Activated CD4-positive, alpha-beta T cell treated with anti-CD3 and anti-CD28 coated beads for 4 hours (primary cell): ENCODE measurements around the gene ZNF853.
"Not testable (repeated sequence)": the region's sequence is repeated elsewhere in the genome, so short reads cannot be mapped to it uniquely, and the experiment has no call there.

ENCODE experiments used
- DNase-seq, 2 donors: peaks; one replicate each; pipeline ENCODE4 v3.0.0-alpha.2; 2020

ZNF853 gene

DNA sequence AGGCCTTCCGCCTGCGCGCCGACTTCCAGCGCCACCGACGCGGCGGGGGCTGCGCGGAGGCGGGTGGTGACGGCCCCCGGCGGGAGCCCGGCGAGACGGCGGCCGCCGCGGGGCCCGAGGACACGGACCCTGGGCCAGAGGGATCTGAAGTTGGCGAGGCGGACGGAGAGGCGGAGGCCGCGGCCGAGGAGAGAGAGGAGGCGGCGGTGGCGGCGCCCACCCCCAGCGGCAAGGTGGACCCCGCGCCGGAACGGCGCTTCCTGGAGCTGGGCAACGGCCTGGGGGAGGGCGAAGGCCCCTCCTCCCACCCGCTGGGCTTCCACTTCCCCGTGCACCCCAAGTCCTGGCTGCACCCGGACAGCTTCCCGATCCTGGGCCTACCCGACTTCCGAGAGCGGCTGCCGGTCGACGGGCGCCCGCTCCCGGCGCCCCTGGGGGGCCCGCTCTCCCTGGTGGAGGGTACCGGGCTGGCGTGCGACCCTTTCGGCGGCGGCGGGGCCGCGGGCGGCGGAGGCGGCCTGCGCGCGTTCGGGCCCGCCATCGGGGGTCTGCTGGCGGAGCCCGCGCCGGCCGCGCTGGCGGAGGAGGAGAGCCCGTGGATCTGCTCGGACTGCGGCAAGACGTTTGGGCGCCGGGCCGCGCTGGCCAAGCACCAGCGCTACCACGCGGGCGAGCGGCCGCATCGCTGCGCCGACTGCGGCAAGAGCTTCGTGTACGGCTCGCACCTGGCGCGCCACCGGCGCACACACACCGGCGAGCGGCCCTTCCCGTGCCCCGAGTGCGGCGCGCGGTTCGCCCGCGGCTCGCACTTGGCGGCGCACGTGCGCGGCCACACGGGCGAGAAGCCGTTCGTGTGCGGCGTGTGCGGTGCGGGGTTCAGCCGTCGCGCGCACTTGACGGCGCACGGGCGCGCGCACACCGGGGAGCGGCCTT lies 37.9 kb downstream of the ZNF853 start:
- DNase-seq: no peak

DNA sequence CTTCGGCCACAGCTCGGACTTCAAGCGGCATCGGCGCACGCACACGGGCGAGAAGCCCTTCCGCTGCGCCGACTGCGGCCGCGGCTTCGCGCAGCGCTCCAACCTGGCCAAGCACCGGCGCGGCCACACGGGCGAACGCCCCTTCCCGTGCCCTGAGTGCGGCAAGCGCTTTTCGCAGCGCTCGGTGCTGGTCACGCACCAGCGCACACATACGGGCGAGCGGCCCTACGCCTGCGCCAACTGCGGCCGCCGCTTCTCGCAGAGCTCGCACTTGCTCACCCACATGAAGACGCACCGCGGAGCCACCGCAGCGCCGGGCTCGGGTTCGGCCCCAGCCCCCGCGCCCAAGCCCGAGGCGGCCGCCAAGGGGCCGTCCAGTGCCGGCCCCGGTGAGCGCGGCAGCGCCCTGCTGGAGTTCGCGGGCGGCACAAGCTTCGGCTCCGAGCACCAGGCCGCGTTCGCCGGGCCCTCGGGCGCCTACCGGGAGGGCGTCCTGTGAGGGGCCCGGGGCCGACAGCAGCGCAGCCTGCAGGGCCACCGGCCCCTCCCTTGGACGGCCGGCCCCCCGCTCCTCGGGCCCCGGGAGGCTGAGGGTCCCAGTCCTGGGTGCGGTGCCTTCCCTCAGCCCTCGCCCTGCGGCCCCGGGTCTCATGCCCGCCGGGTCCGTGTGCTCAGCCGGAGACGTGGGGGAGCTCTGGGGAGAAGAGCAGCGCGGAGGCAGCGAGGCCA lies 38.9 kb downstream of the ZNF853 start:
- DNase-seq: no peak

DNA sequence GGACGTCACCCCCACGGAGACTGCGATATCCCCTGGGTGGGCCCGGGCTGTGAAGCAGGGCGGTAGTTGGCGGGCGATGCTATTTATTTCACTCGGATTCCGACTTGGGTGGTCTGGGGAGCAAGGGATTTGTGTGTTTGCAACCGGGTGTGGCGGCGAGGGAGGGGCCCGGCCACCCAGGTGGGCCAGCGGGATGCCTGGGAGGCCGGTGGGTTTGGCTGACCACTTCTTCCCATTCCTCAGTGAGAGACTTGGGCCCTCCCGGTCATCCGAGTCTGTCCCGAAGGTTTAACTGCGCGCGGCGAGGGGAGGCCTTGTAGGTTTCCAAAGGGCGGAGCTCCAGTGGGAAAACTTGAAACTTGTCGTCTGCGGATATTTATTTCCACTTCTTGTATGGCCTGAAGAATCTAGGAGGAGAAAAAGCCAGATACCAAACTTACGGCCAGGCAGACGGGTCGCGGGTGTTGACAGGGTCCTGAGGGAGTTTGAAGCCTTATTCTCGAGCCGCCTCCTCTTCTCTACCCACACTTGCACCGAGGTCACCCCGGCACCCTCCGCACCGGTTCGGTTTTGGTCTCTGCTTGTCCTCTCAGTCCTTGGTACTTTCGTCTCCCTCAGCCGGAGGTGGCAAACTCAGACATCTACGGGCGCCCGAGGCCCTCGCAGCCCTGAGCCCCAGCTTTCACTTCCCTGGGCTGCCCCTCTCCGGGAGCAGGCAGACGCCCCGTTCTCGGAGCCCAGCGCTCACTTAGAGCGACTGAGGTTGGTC lies 39.6 kb downstream of the ZNF853 start:
- DNase-seq: no peak

DNA sequence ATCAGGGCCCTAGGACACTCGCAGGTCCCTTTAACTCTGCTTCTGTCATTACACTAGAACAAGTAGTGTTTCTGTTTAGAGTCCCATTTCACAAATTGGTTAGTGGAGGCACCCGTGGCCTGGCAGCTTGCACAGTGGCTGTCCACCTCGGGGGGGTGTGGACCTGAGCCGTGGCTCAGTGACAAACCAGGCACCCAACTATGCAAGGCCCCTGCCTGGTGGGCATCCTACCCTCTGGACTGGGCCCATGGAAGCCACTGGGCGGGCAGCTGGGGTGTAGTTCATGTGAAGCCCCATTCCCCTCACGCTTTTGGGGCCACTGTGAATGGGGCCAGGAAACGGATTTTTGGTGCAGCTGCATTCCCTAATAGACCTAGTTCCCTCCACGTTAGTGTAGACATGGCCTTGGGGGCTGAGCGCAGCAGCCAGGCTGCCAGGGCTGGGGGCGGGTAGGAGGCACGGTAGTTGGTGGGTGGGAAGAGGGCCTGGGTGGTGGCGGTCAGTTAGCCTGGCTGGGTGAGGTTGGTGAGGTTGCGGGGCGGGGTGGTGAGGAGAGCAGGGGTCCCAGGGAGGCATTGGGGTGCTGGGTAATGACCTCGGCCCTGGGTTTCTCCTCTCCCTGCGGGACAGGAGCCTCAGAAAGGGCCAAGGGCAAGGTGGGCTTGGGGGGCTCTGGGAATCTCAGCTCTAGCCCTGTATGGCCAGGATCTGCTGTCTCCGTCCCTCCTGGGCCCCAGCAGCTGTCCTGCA lies 40.4 kb downstream of the ZNF853 start:
- no peak for DNase-seq

DNA sequence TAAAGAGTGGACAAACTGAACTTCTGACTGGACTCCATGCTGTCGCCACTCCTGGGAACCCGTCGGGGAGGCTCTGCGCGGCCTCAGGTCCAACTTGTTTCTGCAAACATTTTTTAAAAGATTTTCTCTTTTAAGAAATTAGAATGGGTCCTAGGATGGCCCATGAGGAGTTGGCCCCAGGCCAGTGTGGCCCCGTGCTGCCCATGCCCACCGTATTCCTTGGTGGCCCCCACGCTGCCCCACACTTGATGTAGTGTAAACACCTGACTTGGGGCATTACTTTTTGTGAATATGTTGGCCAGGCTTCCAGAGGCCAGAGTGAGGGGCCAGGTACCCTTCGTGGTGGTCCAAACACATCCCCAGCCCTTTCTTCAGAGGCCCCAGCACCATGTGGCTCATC lies 41.0 kb downstream of the ZNF853 start:
- no peak for DNase-seq

DNA sequence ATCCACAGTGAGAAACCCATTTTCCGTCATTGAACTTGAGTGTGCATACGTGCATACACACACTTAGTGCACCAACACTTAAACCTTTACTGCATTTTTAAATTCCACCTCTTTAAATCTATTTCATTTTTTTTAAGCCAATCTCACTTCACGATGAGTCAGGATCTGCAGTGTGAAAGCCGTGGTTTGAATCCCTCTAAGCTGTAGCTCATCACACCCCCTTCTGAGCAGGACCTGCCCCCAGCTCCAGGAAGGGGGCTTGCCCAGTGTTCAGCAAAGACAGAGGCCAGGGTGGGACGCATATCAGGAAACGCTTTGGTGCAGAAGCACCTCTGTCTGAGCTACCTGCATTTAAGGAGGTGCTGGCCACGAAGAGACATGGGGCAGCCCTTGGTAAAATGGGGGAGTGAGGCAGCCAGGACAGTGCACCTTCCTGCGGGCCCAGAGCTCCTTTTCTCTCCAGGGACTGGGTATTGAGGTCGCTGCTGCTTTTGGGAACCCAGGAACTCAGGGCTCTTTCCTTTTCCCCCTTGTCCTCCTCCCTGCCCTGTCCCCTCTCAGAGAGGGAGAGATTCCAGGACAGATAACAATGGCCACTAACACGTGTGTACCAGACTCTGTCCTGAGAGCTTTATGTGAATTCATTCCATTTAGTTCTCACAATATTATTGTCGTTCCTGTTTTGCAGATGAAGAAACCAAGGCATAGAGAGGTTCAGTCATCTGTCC lies 43.4 kb downstream of the ZNF853 start:
- DNase-seq: no peak

DNA sequence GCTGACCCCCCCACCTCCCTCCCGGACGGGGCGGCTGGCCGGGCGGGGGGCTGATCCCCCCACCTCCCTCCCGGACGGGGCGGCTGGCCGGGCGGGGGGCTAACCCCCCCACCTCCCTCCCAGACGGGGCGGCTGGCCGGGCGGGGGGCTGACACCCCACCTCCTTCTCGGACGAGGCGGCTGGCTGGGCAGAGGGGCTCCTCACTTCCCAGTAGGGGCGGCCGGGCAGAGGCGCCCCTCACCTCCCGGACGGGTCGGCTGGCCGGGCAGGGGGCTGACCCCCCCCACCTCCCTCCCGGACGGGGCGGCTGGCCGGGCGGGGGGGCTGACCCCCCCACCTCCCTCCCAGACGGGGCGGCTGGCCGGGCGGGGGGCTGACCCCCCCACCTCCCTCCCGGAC lies 55.4 kb downstream of the ZNF853 start:
- DNase-seq: not testable (repeated sequence)
